Activated CD8-positive, alpha-beta memory T cell treated with anti-CD3 and anti-CD28 coated beads, Interleukin-2, amount 50 U/mL, for 1 hour (primary cell): ENCODE measurements around the gene ADGRF1.

Experiments used
- DNase-seq: peaks from one replicate; pipeline ENCODE4 v3.0.0-alpha.2; 2020; ENCODE audit errors: extremely low read depth

ADGRF1 gene

GRCh38 chr6:46979206-46979605 lies 62.9 kb downstream of the ADGRF1 start:
- no peak for DNase-seq

GRCh38 chr6:46974786-46975185 lies 67.3 kb downstream of the ADGRF1 start:
- no peak for DNase-seq

- no peak for DNase-seq
Observed at GRCh38 chr6:46973029-46973428, 69.1 kb downstream of the ADGRF1 start.

- no peak for DNase-seq
Observed at GRCh38 chr6:46972531-46972930, 69.6 kb downstream of the ADGRF1 start.

GRCh38 chr6:46969206-46969605 lies 72.9 kb downstream of the ADGRF1 start:
- DNase-seq: no peak

GRCh38 chr6:46967826-46968349 lies 74.2 kb downstream of the ADGRF1 start:
- no peak for DNase-seq

GRCh38 chr6:46964716-46965519 lies 77.2 kb downstream of the ADGRF1 start:
- DNase-seq: no peak

- no peak for DNase-seq
Observed at GRCh38 chr6:46963626-46964025, 78.5 kb downstream of the ADGRF1 start.

GRCh38 chr6:46963039-46963438 lies 79.1 kb downstream of the ADGRF1 start:
- DNase-seq: no peak

- no peak for DNase-seq
Observed at GRCh38 chr6:46961711-46962110, 80.4 kb downstream of the ADGRF1 start.

GRCh38 chr6:46961232-46961631 lies 80.9 kb downstream of the ADGRF1 start:
- DNase-seq: no peak

GRCh38 chr6:46959419-46959818 lies 82.7 kb downstream of the ADGRF1 start:
- DNase-seq: no peak

GRCh38 chr6:46956409-46956808 lies 85.7 kb downstream of the ADGRF1 start:
- DNase-seq: no peak

GRCh38 chr6:46954837-46955451 lies 87.2 kb downstream of the ADGRF1 start:
- no peak for DNase-seq

- DNase-seq: no peak
Observed at GRCh38 chr6:46953921-46954320, 88.2 kb downstream of the ADGRF1 start.

GRCh38 chr6:46949632-46950280 lies 92.4 kb downstream of the ADGRF1 start:
- no peak for DNase-seq

GRCh38 chr6:46948699-46949098 lies 93.4 kb downstream of the ADGRF1 start:
- no peak for DNase-seq
